WTC11 (cell line): Measurements from ENCODE around the gene DNM3. TPM values are rescaled to one million over a fixed set of nuclear protein-coding genes. Genes with fewer than 3 reads are reported as not detected.

Experiments
- ATAC-seq: fragments of 200-7000 bp; cut with Tn5 transposase; 2 replicates; pipeline ENCODE4 v1.10.0; 2021; ENCODE audit warnings: mild to moderate bottlenecking, moderate library complexity
- CTCF ChIA-PET: fragments of 300-600 bp; sonication (Branson Sonifier 250); formaldehyde crosslinking; loops from one replicate; lab custom pipeline; 2021; ENCODE audit warnings: antibody characterized with exemption; lab: Charles Lee
- POLR2A ChIA-PET: fragments of 350-600 bp; sonication (Branson Sonifier 250); formaldehyde crosslinking; loops from one replicate; lab custom pipeline; 2021; ENCODE audit warnings: antibody characterized with exemption; lab: Charles Lee
- DNase-seq: peaks from one replicate; pipeline ENCODE4 v3.0.0; 2021; ENCODE audit warnings: low spot score
- H3K27ac Mint-ChIP-seq: 2 replicates; pipeline ENCODE4 v1.8.0; 2021; ENCODE audit warnings: mixed read lengths
- H3K27me3 Mint-ChIP-seq: 2 replicates; pipeline ENCODE4 v1.8.0; 2021; ENCODE audit warnings: low read depth, mild to moderate bottlenecking, moderate library complexity, mixed read lengths
- H3K36me3 Mint-ChIP-seq: 2 replicates; pipeline ENCODE4 v1.8.0; 2021; ENCODE audit warnings: mixed read lengths
- H3K4me1 Mint-ChIP-seq: 2 replicates; pipeline ENCODE4 v1.8.0; 2022; ENCODE audit warnings: mixed read lengths
- H3K4me3 Mint-ChIP-seq: 2 replicates; pipeline ENCODE4 v1.8.0; 2021; ENCODE audit warnings: mild to moderate bottlenecking, moderate library complexity, mixed read lengths
- H3K9me3 Mint-ChIP-seq: 2 replicates; pipeline ENCODE4 v1.8.0; 2021; ENCODE audit warnings: mixed read lengths
- ATF1 ChIP-seq: sonication (generic); formaldehyde crosslinking; IDR thresholded peaks from 2 replicates; pipeline ENCODE4 v1.8.1; 2023; ENCODE audit warnings: mild to moderate bottlenecking, moderate library complexity, missing genetic modification reagents
- CREM ChIP-seq: sonication (generic); formaldehyde crosslinking; IDR thresholded peaks from 2 replicates; pipeline ENCODE4 v1.8.1; 2022; ENCODE audit warnings: mild to moderate bottlenecking, missing genetic modification reagents, moderate library complexity
- E2F1 ChIP-seq: sonication (generic); formaldehyde crosslinking; IDR thresholded peaks from 2 replicates; pipeline ENCODE4 v1.8.0; 2022; ENCODE audit warnings: mild to moderate bottlenecking, missing genetic modification reagents
- EMX1 ChIP-seq: fragments of 250-450 bp; sonication (Bioruptor Pico); IDR thresholded peaks from 2 replicates; pipeline ENCODE4 v1.8.0; 2021; ENCODE audit warnings: mild to moderate bottlenecking
- ESRRA ChIP-seq: sonication (generic); formaldehyde crosslinking; IDR thresholded peaks from 2 replicates; pipeline ENCODE4 v1.8.1; 2022; ENCODE audit warnings: mild to moderate bottlenecking, missing genetic modification reagents, borderline replicate concordance
- ETV6 ChIP-seq: sonication (generic); formaldehyde crosslinking; IDR thresholded peaks from 2 replicates; pipeline ENCODE4 v1.8.1; 2022; ENCODE audit warnings: mild to moderate bottlenecking, missing genetic modification reagents
- FOXJ3 ChIP-seq: sonication (generic); formaldehyde crosslinking; IDR thresholded peaks from 2 replicates; pipeline ENCODE4 v1.9.0; 2021; ENCODE audit warnings: missing genetic modification reagents, mild to moderate bottlenecking, borderline replicate concordance
- FOXK1 ChIP-seq: sonication (generic); formaldehyde crosslinking; IDR thresholded peaks from 2 replicates; pipeline ENCODE4 v1.8.0; 2022; ENCODE audit warnings: mild to moderate bottlenecking, moderate library complexity, missing genetic modification reagents
- FOXP1 ChIP-seq: sonication (generic); formaldehyde crosslinking; IDR thresholded peaks from 2 replicates; pipeline ENCODE4 v1.8.0; 2022; ENCODE audit warnings: missing genetic modification reagents, mild to moderate bottlenecking, moderate library complexity, borderline replicate concordance
- GTF2I ChIP-seq: fragments of 250-450 bp; sonication (Bioruptor Pico); conservative IDR thresholded peaks from 2 replicates; pipeline ENCODE4 v1.4.0; 2021; ENCODE audit warnings: mild to moderate bottlenecking
- MXD4 ChIP-seq: fragments of 250-450 bp; sonication (Bioruptor Pico); IDR thresholded peaks from 2 replicates; pipeline ENCODE4 v1.8.0; 2021; ENCODE audit warnings: mild to moderate bottlenecking, moderate library complexity, borderline replicate concordance
- NFE2L1 ChIP-seq: sonication (generic); formaldehyde crosslinking; IDR thresholded peaks from 2 replicates; pipeline ENCODE4 v1.8.1; 2023; ENCODE audit warnings: missing genetic modification reagents
- OVOL2 ChIP-seq: fragments of 250-450 bp; sonication (Bioruptor Pico); IDR thresholded peaks from 2 replicates; pipeline ENCODE4 v1.9.0; 2021; ENCODE audit warnings: mild to moderate bottlenecking, borderline replicate concordance
- PRDM15 ChIP-seq: sonication (generic); formaldehyde crosslinking; IDR thresholded peaks from 2 replicates; pipeline ENCODE4 v1.8.0; 2022; ENCODE audit warnings: missing genetic modification reagents
- RELA ChIP-seq: sonication (generic); formaldehyde crosslinking; IDR thresholded peaks from 2 replicates; pipeline ENCODE4 v1.8.1; 2022; ENCODE audit warnings: missing genetic modification reagents, mild to moderate bottlenecking, borderline replicate concordance
- TEAD1 ChIP-seq: sonication (generic); formaldehyde crosslinking; IDR thresholded peaks from 2 replicates; pipeline ENCODE4 v1.8.0; 2022; ENCODE audit warnings: mild to moderate bottlenecking, missing genetic modification reagents
- TEAD4 ChIP-seq: sonication (generic); formaldehyde crosslinking; IDR thresholded peaks from 2 replicates; pipeline ENCODE4 v1.8.0; 2022; ENCODE audit warnings: mild to moderate bottlenecking, missing genetic modification reagents
- ZBTB43 ChIP-seq: sonication (generic); formaldehyde crosslinking; IDR thresholded peaks from 2 replicates; pipeline ENCODE4 v1.8.1; 2023; ENCODE audit warnings: mild to moderate bottlenecking, missing genetic modification reagents
- ZNF281 ChIP-seq: sonication (generic); formaldehyde crosslinking; IDR thresholded peaks from 2 replicates; pipeline ENCODE4 v1.8.0; 2023; ENCODE audit warnings: mild to moderate bottlenecking, missing genetic modification reagents
- ZNF416 ChIP-seq: fragments of 250-450 bp; sonication (Bioruptor Pico); IDR thresholded peaks from 2 replicates; pipeline ENCODE4 v1.9.0; 2021; ENCODE audit warnings: mild to moderate bottlenecking, inconsistent platforms
- ZNF423 ChIP-seq: fragments of 250-450 bp; sonication (Bioruptor Pico); IDR thresholded peaks from 2 replicates; pipeline ENCODE4 v2.1.2; 2022; ENCODE audit warnings: mild to moderate bottlenecking, moderate library complexity
- ZNF425 ChIP-seq: fragments of 250-450 bp; sonication (Bioruptor Pico); conservative IDR thresholded peaks from 2 replicates; pipeline ENCODE4 v1.9.0; 2021; ENCODE audit warnings: mild to moderate bottlenecking
- total RNA-seq: library from RNA; stranded (reverse); gene quantifications from 3 replicates; pipeline ENCODE4 v1.2.3, GENCODE V29; 2021

DNM3 gene
- total RNA-seq, 1 experiment from 2014 or later: 1.9 TPM

GRCh38 chr1:172289448-172289847, 448.1 kb downstream of the DNM3 start:
- POLR2A ChIA-PET: no interaction called here
- CTCF ChIA-PET: no interaction called here
- no peaks in the 10 kb centered on the region for H3K36me3 Mint-ChIP-seq
- no peak for DNase-seq
- no peak for ATAC-seq
- H3K9me3 Mint-ChIP-seq: no peaks in the 10 kb centered on the region
- H3K4me1 Mint-ChIP-seq: no peaks in the 10 kb centered on the region
- H3K27ac Mint-ChIP-seq: no peak overlapping the region
- no peak for TF ChIP-seq ATF1 (CRISPR knock-in tag)
- TF ChIP-seq FOXK1 (CRISPR knock-in tag): no peak
- TF ChIP-seq TEAD1 (CRISPR knock-in tag): no peak
- no peak for TF ChIP-seq PRDM15 (CRISPR knock-in tag)
- no peak for TF ChIP-seq ZNF281
- no peak for TF ChIP-seq RELA
- no peak for TF ChIP-seq FOXJ3 (CRISPR knock-in tag)
- no peaks in the 10 kb centered on the region for H3K27me3 Mint-ChIP-seq
- no peak overlapping the region for H3K4me3 Mint-ChIP-seq

- H3K27ac Mint-ChIP-seq: no peak overlapping the region
- no peaks in the 10 kb centered on the region for H3K36me3 Mint-ChIP-seq
- DNase-seq: no peak
- TF ChIP-seq OVOL2 (CRISPR knock-in tag): no peak
- TF ChIP-seq ZNF416: no peak
- no peak for TF ChIP-seq EMX1
- TF ChIP-seq ESRRA (CRISPR knock-in tag): no peak
- TF ChIP-seq TEAD4: no peak
- TF ChIP-seq ETV6 (CRISPR knock-in tag): no peak
- no peak for TF ChIP-seq MXD4
- TF ChIP-seq ZBTB43: no peak
- no peak for TF ChIP-seq NFE2L1
- TF ChIP-seq ZNF425 (CRISPR knock-in tag): no peak
- no peak for TF ChIP-seq ZNF423 (CRISPR knock-in tag)
- no peak for TF ChIP-seq GTF2I (CRISPR knock-in tag)
- no peak for TF ChIP-seq CREM (CRISPR knock-in tag)
- TF ChIP-seq E2F1 (CRISPR knock-in tag): no peak
- no peak for TF ChIP-seq FOXP1 (CRISPR knock-in tag)
- H3K4me1 Mint-ChIP-seq: no peaks in the 10 kb centered on the region
- ATAC-seq: no peak
- no peaks in the 10 kb centered on the region for H3K9me3 Mint-ChIP-seq
- ChIA-PET CTCF (no interaction called here), POLR2A (no interaction called here)
- no peaks in the 10 kb centered on the region for H3K27me3 Mint-ChIP-seq
- no peak overlapping the region for H3K4me3 Mint-ChIP-seq
Observed at GRCh38 chr1:172292840-172293239, 451.5 kb downstream of the DNM3 start.
